ENCODE data around the gene CNTN4. TPM values are rescaled to one million over a fixed set of nuclear protein-coding genes. Genes with fewer than 3 reads are reported as not detected.

The CNTN4 gene
- total RNA-seq, 1 experiment from 2014 or later, result not detected

GRCh38 chr3:2984831-2985220, 886.2 kb downstream of the CNTN4 start (continued):
- TF ChIP-seq STAT6 (CRISPR knock-in tag; conservative IDR thresholded peaks at IDR 0.05; ENCODE audit: low read depth), result no peak
- no peak for TF ChIP-seq MYBL2 (CRISPR knock-in tag; IDR thresholded peaks at IDR 0.05)
- TF ChIP-seq NR3C1 (CRISPR knock-in tag; conservative IDR thresholded peaks at IDR 0.05; ENCODE audit: low read depth), result no peak

- POLR2A ChIA-PET, result no interaction called here
- Mint-ChIP-seq H3K27ac (no peak overlapping the region), H3K27me3 (ENCODE audit: low read depth) (no peaks in the 10 kb centered on the region), H3K4me3 (no peak overlapping the region), H3K4me1 (peaks cover 3% of the 10 kb centered on the region), H3K36me3 (peaks cover 27% of the 10 kb centered on the region), H3K9me3 (peaks cover 50% of the 10 kb centered on the region)
- CTCF ChIA-PET, result no interaction called here
- DNase-seq (ENCODE audit: low spot score), result no peak
- no peak for ATAC-seq
- TF ChIP-seq RELA (CRISPR knock-in tag; IDR thresholded peaks at IDR 0.05; ENCODE audit: borderline replicate concordance) (no peak), MXD4 (CRISPR knock-in tag; IDR thresholded peaks at IDR 0.05; ENCODE audit: borderline replicate concordance) (no peak), RORB (CRISPR knock-in tag; IDR thresholded peaks at IDR 0.05) (no peak), ATF1 (CRISPR knock-in tag; IDR thresholded peaks at IDR 0.05) (no peak)
Observed at GRCh38 chr3:2985479-2985878, 886.8 kb downstream of the CNTN4 start.

GRCh38 chr3:2992534-2992933, 893.9 kb downstream of the CNTN4 start:
- Mint-ChIP-seq H3K4me3 (no peak overlapping the region), H3K27me3 (ENCODE audit: low read depth) (peaks cover 7% of the 10 kb centered on the region; the same call in 1 of the 2 replicates), H3K27ac (no peak overlapping the region), H3K9me3 (peaks cover 53% of the 10 kb centered on the region), H3K4me1 (peaks cover 7% of the 10 kb centered on the region), H3K36me3 (peaks cover 32% of the 10 kb centered on the region)
- no peak for TF ChIP-seq ZBTB21 (CRISPR knock-in tag; IDR thresholded peaks at IDR 0.05; ENCODE audit: borderline replicate concordance)
- no peak for TF ChIP-seq NFYB (CRISPR knock-in tag; conservative IDR thresholded peaks at IDR 0.05; ENCODE audit: low read depth)
- no peak for TF ChIP-seq ZNF138 (CRISPR knock-in tag; conservative IDR thresholded peaks at IDR 0.05)
- TF ChIP-seq AR (CRISPR knock-in tag; IDR thresholded peaks at IDR 0.05), result no peak
- TF ChIP-seq RORB (CRISPR knock-in tag; IDR thresholded peaks at IDR 0.05), result no peak
- TF ChIP-seq GTF2I (CRISPR knock-in tag; conservative IDR thresholded peaks at IDR 0.05), result no peak
- no peak for TF ChIP-seq TCF7 (CRISPR knock-in tag; IDR thresholded peaks at IDR 0.05; ENCODE audit: low read depth)
- TF ChIP-seq HMGA2 (CRISPR knock-in tag; IDR thresholded peaks at IDR 0.05), result no peak
- TF ChIP-seq ERG (CRISPR knock-in tag; IDR thresholded peaks at IDR 0.05), result no peak
- no peak for TF ChIP-seq E2F1 (CRISPR knock-in tag; IDR thresholded peaks at IDR 0.05)
- TF ChIP-seq ZNF671 (CRISPR knock-in tag; IDR thresholded peaks at IDR 0.05), result no peak
- TF ChIP-seq ZNF396 (CRISPR knock-in tag; IDR thresholded peaks at IDR 0.05; ENCODE audit: borderline replicate concordance), result no peak
- TF ChIP-seq ZNF532 (CRISPR knock-in tag; IDR thresholded peaks at IDR 0.05; ENCODE audit: borderline replicate concordance), result no peak
- no peak for TF ChIP-seq CDX4 (CRISPR knock-in tag; IDR thresholded peaks at IDR 0.05; ENCODE audit: borderline replicate concordance)
- no peak for TF ChIP-seq TEAD1 (CRISPR knock-in tag; IDR thresholded peaks at IDR 0.05)
- no peak for TF ChIP-seq EMX1 (CRISPR knock-in tag; IDR thresholded peaks at IDR 0.05)
- ChIA-PET POLR2A (no interaction called here), CTCF (no interaction called here)
- DNase-seq (ENCODE audit: low spot score), result no peak
- ATAC-seq, result no peak
